Limb (tissue), 2 donors: ENCODE measurements around the gene PARD3.
"Not testable (repeated sequence)": the region's sequence is repeated elsewhere in the genome, so short reads cannot be mapped to it uniquely, and the experiment has no call there.

ENCODE experiments used
- DNase-seq, 2 donors: peaks; one replicate each; pipeline ENCODE4 v3.0.0-alpha.2; 2016; ENCODE audit errors: extremely low spot score in 2 of 2

PARD3 gene

GRCh38 chr10:34281661-34282582 is 533.2 kb downstream of the PARD3 start:
- no peak for DNase-seq

GRCh38 chr10:34280599-34281374 is 534.3 kb downstream of the PARD3 start:
- no peak for DNase-seq

- DNase-seq = no peak
Observed at GRCh38 chr10:34275626-34276130, 539.4 kb downstream of the PARD3 start.

- no peak for DNase-seq
Observed at GRCh38 chr10:34274906-34275305, 540.2 kb downstream of the PARD3 start.

GRCh38 chr10:34273340-34273739 is 541.8 kb downstream of the PARD3 start:
- DNase-seq = no peak

- no peak for DNase-seq
Observed at GRCh38 chr10:34272316-34272715, 542.8 kb downstream of the PARD3 start.

- DNase-seq = not testable (repeated sequence)
Observed at GRCh38 chr10:34268410-34268809, 546.7 kb downstream of the PARD3 start.

GRCh38 chr10:34262985-34263384 is 552.1 kb downstream of the PARD3 start:
- no peak for DNase-seq

- DNase-seq = no peak
Observed at GRCh38 chr10:34260904-34261303, 554.2 kb downstream of the PARD3 start.

- DNase-seq = no peak
Observed at GRCh38 chr10:34256216-34256615, 558.9 kb downstream of the PARD3 start.

GRCh38 chr10:34255035-34255434 is 560.1 kb downstream of the PARD3 start:
- DNase-seq = no peak

- DNase-seq = no peak
Observed at GRCh38 chr10:34254596-34254995, 560.5 kb downstream of the PARD3 start.

- no peak for DNase-seq
Observed at GRCh38 chr10:34252111-34252510, 563.0 kb downstream of the PARD3 start.

- DNase-seq = no peak
Observed at GRCh38 chr10:34251177-34251576, 563.9 kb downstream of the PARD3 start.

- no peak for DNase-seq
Observed at GRCh38 chr10:34250722-34251121, 564.4 kb downstream of the PARD3 start.

GRCh38 chr10:34249634-34250033 is 565.5 kb downstream of the PARD3 start:
- no peak for DNase-seq

- DNase-seq = no peak
Observed at GRCh38 chr10:34247560-34247959, 567.5 kb downstream of the PARD3 start.

GRCh38 chr10:34244756-34245484 is 570.2 kb downstream of the PARD3 start:
- no peak for DNase-seq

- no peak for DNase-seq
Observed at GRCh38 chr10:34241226-34242000, 573.7 kb downstream of the PARD3 start.

GRCh38 chr10:34240039-34240438 is 575.1 kb downstream of the PARD3 start:
- DNase-seq = no peak
